Measurements from ENCODE around the gene MEN1. TPM values are rescaled to one million over a fixed set of nuclear protein-coding genes. Genes with fewer than 3 reads are reported as not detected.

The MEN1 gene
- total RNA-seq, 2 donors from 2014 or later = 44.5 to 48.7 TPM

GRCh38 chr11:64799623-64800302, 10.6 kb downstream of the MEN1 start:
- Mint-ChIP-seq H3K4me3 (no peak overlapping the region), H3K27me3 (ENCODE audit: insufficient read depth) (no peaks in the 10 kb centered on the region)
- no peak overlapping the region for H3K27ac ChIP-seq (ENCODE audit: low read depth, low read length)

GRCh38 chr11:64799256-64799622, 11.1 kb downstream of the MEN1 start:
- H3K27me3 Mint-ChIP-seq (ENCODE audit: insufficient read depth) = no peaks in the 10 kb centered on the region
- no peak for TF ChIP-seq CTCF (conservative IDR thresholded peaks at IDR 0.05)
- H3K36me3 Mint-ChIP-seq (ENCODE audit: low read depth) = peaks cover 7% of the 10 kb centered on the region
- Histone ChIP-seq H3K36me3 (ENCODE audit: control insufficient read depth, insufficient read depth, low read length) (peaks cover 14% of the 10 kb centered on the region), H3K27me3 (ENCODE audit: control insufficient read depth, insufficient read depth, low read length, poor library complexity, severe bottlenecking) (no peaks in the 10 kb centered on the region), H3K27ac (ENCODE audit: low read depth, low read length) (no peak overlapping the region), H3K9me3 (ENCODE audit: control insufficient read depth, low read length) (no peaks in the 10 kb centered on the region), H3K9ac (ENCODE audit: extremely low read depth, low read length, poor library complexity, severe bottlenecking) (no peak overlapping the region), H3K4me3 (ENCODE audit: low read length) (no peak overlapping the region), H3K4me1 (ENCODE audit: control insufficient read depth, insufficient read depth, low read length) (no peaks in the 10 kb centered on the region)
- H3K9me3 Mint-ChIP-seq = no peaks in the 10 kb centered on the region
- H3K4me3 Mint-ChIP-seq = no peak overlapping the region
- no peak for DNase-seq
- H3K4me1 Mint-ChIP-seq = peaks cover 8% of the 10 kb centered on the region
- 84 to 100% methylated on average over 2 to 7 of the region's 7 CpGs for WGBS, 2 experiments (ENCODE audit: insufficient coverage in 1 of 2, insufficient read length in 1 of 2)
- no peak overlapping the region for H3K27ac Mint-ChIP-seq

More at GRCh38 chr11:64799623-64800302, 10.6 kb downstream of the MEN1 start:
- Mint-ChIP-seq H3K36me3 (ENCODE audit: low read depth) (peaks cover 9% of the 10 kb centered on the region), H3K9me3 (no peaks in the 10 kb centered on the region), H3K27ac (no peak overlapping the region), H3K4me1 (peaks cover 8% of the 10 kb centered on the region)
- WGBS, 2 experiments (ENCODE audit: insufficient coverage in 1 of 2, insufficient read length in 1 of 2) = 91 to 100% methylated on average over 7 to 14 of the region's 14 CpGs
- Histone ChIP-seq H3K9ac (ENCODE audit: extremely low read depth, low read length, poor library complexity, severe bottlenecking) (no peak overlapping the region), H3K4me1 (ENCODE audit: control insufficient read depth, insufficient read depth, low read length) (no peaks in the 10 kb centered on the region), H3K9me3 (ENCODE audit: control insufficient read depth, low read length) (no peaks in the 10 kb centered on the region), H3K27me3 (ENCODE audit: control insufficient read depth, insufficient read depth, low read length, poor library complexity, severe bottlenecking) (no peaks in the 10 kb centered on the region), H3K36me3 (ENCODE audit: control insufficient read depth, insufficient read depth, low read length) (peaks cover 16% of the 10 kb centered on the region), H3K4me3 (ENCODE audit: low read length) (no peak overlapping the region)
- no peak for TF ChIP-seq CTCF (conservative IDR thresholded peaks at IDR 0.05)
- DNase-seq = no peak

- WGBS, 2 experiments (ENCODE audit: insufficient coverage in 1 of 2, insufficient read length in 1 of 2) = 91 to 95% methylated on average over 8 to 19 of the region's 19 CpGs
- no peak overlapping the region for H3K9ac ChIP-seq (ENCODE audit: extremely low read depth, low read length, poor library complexity, severe bottlenecking)
- no peaks in the 10 kb centered on the region for H3K4me1 Mint-ChIP-seq
- no peaks in the 10 kb centered on the region for H3K9me3 Mint-ChIP-seq
- no peak overlapping the region for H3K27ac ChIP-seq (ENCODE audit: low read depth, low read length)
- TF ChIP-seq CTCF (conservative IDR thresholded peaks at IDR 0.05) = no peak
- H3K4me1 ChIP-seq (ENCODE audit: control insufficient read depth, insufficient read depth, low read length) = no peaks in the 10 kb centered on the region
- H3K27ac Mint-ChIP-seq = no peak overlapping the region
- DNase-seq = no peak
- H3K36me3 Mint-ChIP-seq (ENCODE audit: low read depth) = peaks cover 7% of the 10 kb centered on the region
- no peak overlapping the region for H3K4me3 Mint-ChIP-seq
- no peaks in the 10 kb centered on the region for H3K9me3 ChIP-seq (ENCODE audit: control insufficient read depth, low read length)
- no peaks in the 10 kb centered on the region for H3K27me3 ChIP-seq (ENCODE audit: control insufficient read depth, insufficient read depth, low read length, poor library complexity, severe bottlenecking)
- H3K27me3 Mint-ChIP-seq (ENCODE audit: insufficient read depth) = no peaks in the 10 kb centered on the region
- H3K4me3 ChIP-seq (ENCODE audit: low read length) = no peak overlapping the region
- peaks cover 14% of the 10 kb centered on the region for H3K36me3 ChIP-seq (ENCODE audit: control insufficient read depth, insufficient read depth, low read length)
Measured at GRCh38 chr11:64796757-64797541, 13.4 kb downstream of the MEN1 start.

Data from endodermal cell (in vitro differentiated cells).